ENCODE data around the gene ASB13. TPM values are rescaled to one million over a fixed set of nuclear protein-coding genes. Genes with fewer than 3 reads are reported as not detected.

Gene ASB13
- polyA plus RNA-seq, 1 of the 3 experiments (the other 2 are of a cell fraction), result 9.2 TPM

- Histone ChIP-seq H2AFZ (ENCODE audit: low read depth) (no peak overlapping the region), H3K27me3 (ENCODE audit: insufficient read depth) (no peaks in the 10 kb centered on the region), H3K9me3 (no peaks in the 10 kb centered on the region), H3K36me3 (replicated peaks in 1 of 2; ENCODE audit: control insufficient read depth in 1 of 2, insufficient read depth in 2 of 2, low read length in 1 of 2) (no peaks in the 10 kb centered on the region), H4K20me1 (ENCODE audit: insufficient read depth) (no peaks in the 10 kb centered on the region), H3K4me2 (no peak overlapping the region), H3K4me1 (ENCODE audit: control insufficient read depth in 1 of 2, insufficient read depth in 2 of 2, low read depth in 1 of 2, low read length in 1 of 2) (peaks cover 3 to 4% of the 10 kb centered on the region in 2 experiments; a peak in 2 of 4 replicates), H3K9me2 (no peaks in the 10 kb centered on the region), H3F3A (replicated peaks; ENCODE audit: insufficient read depth) (no peaks in the 10 kb centered on the region), H3K79me2 (ENCODE audit: insufficient read depth) (no peaks in the 10 kb centered on the region), H3K4me3 (ENCODE audit: low read depth in 2 of 2, low read length in 1 of 2) (no peak overlapping the region), H3K27ac (ENCODE audit: low read depth in 2 of 2, low read length in 1 of 2) (no peak overlapping the region), H3K9ac (no peak overlapping the region)
- no peak for DNase-seq
- ChIA-PET CTCF (interaction anchor here (0.5 to 0.6 kb wide), 2 partner anchors 168 to 503 kb away, joined by 3 read pairs; no protein-coding TSS in a partner anchor), POLR2A (no interaction called here)
- WGBS (ENCODE audit: low lambda C conversion rate), result 89% methylated on average over 5 of the region's 11 CpGs
- TF ChIP-seq TAF1 (IDR thresholded peaks at IDR 0.05; ENCODE audit: borderline replicate concordance, low read depth, low read length), result no peak
- no peak for TF ChIP-seq SIN3A (IDR thresholded peaks at IDR 0.05; ENCODE audit: borderline replicate concordance, low read depth, low read length)
- no peak for TF ChIP-seq RFX5 (IDR thresholded peaks at IDR 0.05; ENCODE audit: low read length)
- TF ChIP-seq YY1 (IDR thresholded peaks at IDR 0.05; ENCODE audit: low read depth), result no peak
- TF ChIP-seq POLR2AphosphoS5 (IDR thresholded peaks at IDR 0.05; ENCODE audit: low read depth, low read length), result no peak
- no peak for TF ChIP-seq ELF1 (IDR thresholded peaks at IDR 0.05)
- no peak for TF ChIP-seq RXRA (IDR thresholded peaks at IDR 0.05; ENCODE audit: borderline replicate concordance, low read depth)
- no peak for TF ChIP-seq RAD21 (IDR thresholded peaks at IDR 0.05; ENCODE audit: low read length)
- no peak for TF ChIP-seq GATA2 (CRISPR knock-in tag; IDR thresholded peaks at IDR 0.05)
- TF ChIP-seq EP300 (IDR thresholded peaks at IDR 0.05; ENCODE audit: borderline replicate concordance in 1 of 2, low read depth in 1 of 2, low read length in 1 of 2), result no peak
- no peak for TF ChIP-seq EZH2phosphoT487 (IDR thresholded peaks at IDR 0.05; ENCODE audit: borderline replicate concordance, low read depth)
- TF ChIP-seq IRF3 (IDR thresholded peaks at IDR 0.05; ENCODE audit: low read depth, low read length), result no peak
- no peak for TF ChIP-seq TEAD4 (IDR thresholded peaks at IDR 0.05; ENCODE audit: borderline replicate concordance, insufficient read depth)
- TF ChIP-seq ZBTB33 (IDR thresholded peaks at IDR 0.05; ENCODE audit: borderline replicate concordance, low read depth), result no peak
- no peak for TF ChIP-seq USF1 (IDR thresholded peaks at IDR 0.05; ENCODE audit: borderline replicate concordance, low read depth)
- no peak for TF ChIP-seq MAX (IDR thresholded peaks at IDR 0.05; ENCODE audit: low read depth)
- TF ChIP-seq PBX3 (IDR thresholded peaks at IDR 0.05), result no peak
- no peak for TF ChIP-seq SMC3 (IDR thresholded peaks at IDR 0.05; ENCODE audit: low read depth, low read length)
These were observed 64.4 kb downstream of the ASB13 start for GRCh38 chr10:5601826-5602495.
